ENCODE results near the gene GALNT9.

GRCh38 chr12:132281038-132281437 lies 48.4 kb downstream of the GALNT9 start:
- TF ChIP-seq POLR2A (IDR thresholded peaks at IDR 0.05) (no peak), CTCF (IDR thresholded peaks at IDR 0.05 in 8 of 11, conservative IDR thresholded peaks at IDR 0.05 in 3 of 11) (no peak), POLR2AphosphoS5 (IDR thresholded peaks at IDR 0.05) (no peak)
